Tibial artery (tissue), 4 donors: ENCODE results near the gene SIDT2.

Experiments
- DNase-seq, 2 donors: peaks; one replicate each; pipeline ENCODE4 v3.0.0-alpha.2; 2019
- H3K27ac ChIP-seq, 2 donors: fragments of 200-600 bp; sonication (generic) in 1 of 2; 1 replicate in 1 of 2; 2 replicates in 1 of 2; pipeline ENCODE4 v1.5.1; 2018 to 2019; ENCODE audit warnings: mild to moderate bottlenecking in 1 of 2
- H3K27me3 ChIP-seq, 2 donors: fragments of 200-600 bp; sonication (generic) in 1 of 2; one replicate each; pipeline versions ENCODE4 v1.5.1 to v1.6.0; 2016 to 2019
- H3K36me3 ChIP-seq, 3 donors: fragments of 200-600 bp; sonication (generic) in 2 of 3; one replicate each; pipeline ENCODE4 v1.5.1; 2016 to 2019; ENCODE audit warnings: mild to moderate bottlenecking in 2 of 3
- H3K4me1 ChIP-seq, 4 donors: fragments of 200-600 bp; sonication (generic) in 2 of 4; 1 replicate in 3 of 4; 2 replicates in 1 of 4; pipeline ENCODE4 v1.5.1; 2016 to 2019
- H3K4me3 ChIP-seq, 2 donors: fragments of 200-600 bp; sonication (generic) in 1 of 2; 1 replicate in 1 of 2; 2 replicates in 1 of 2; pipeline ENCODE4 v1.5.1; 2018 to 2019; ENCODE audit warnings: mild to moderate bottlenecking in 2 of 2
- H3K9me3 ChIP-seq, 3 donors: fragments of 200-600 bp; sonication (generic) in 1 of 3; one replicate each; pipeline ENCODE4 v1.5.1; 2016 to 2019
- CTCF ChIP-seq, 2 experiments: fragments of 200-600 bp in 1 of 2; fragments of 450-650 bp in 1 of 2; IDR thresholded peaks; one replicate each; pipeline ENCODE4 v1.5.1; 2017 to 2019; ENCODE audit warnings: antibody characterized with exemption in 2 of 2, mild to moderate bottlenecking in 1 of 2, moderate library complexity in 1 of 2
- intact Hi-C: fragments of 100-400 bp; cut with DNase I; formaldehyde crosslinking; loops from one replicate; pipeline ENCODE4 v1.15.0; 2023; ENCODE audit warnings: low total_unique reads

The SIDT2 gene

GRCh38 chr11:117219001-117219400, 40.5 kb downstream of the SIDT2 start:
- Histone ChIP-seq H3K9me3 (no peaks in the 10 kb centered on the region), H3K4me3 (no peak overlapping the region), H3K36me3 (peaks cover 0 to 28% (median 16%) of the 10 kb centered on the region in 3 donors), H3K27ac (peak overlapping the region; percentile 88 to 91), H3K4me1 (peaks cover 0 to 83% (median 76%) of the 10 kb centered on the region in 4 donors), H3K27me3 (no peaks in the 10 kb centered on the region)
- no peak for TF ChIP-seq CTCF (IDR thresholded peaks at IDR 0.05)
- intact Hi-C loops = no loop called here
- peak in 1 of 2 donors; percentile 65 for DNase-seq

- H3K27ac ChIP-seq = peak overlapping the region; percentile 88 to 91
- TF ChIP-seq CTCF (IDR thresholded peaks at IDR 0.05) = no peak
- peaks cover 0 to 28% (median 12%) of the 10 kb centered on the region in 3 donors for H3K36me3 ChIP-seq
- H3K4me1 ChIP-seq = peaks cover 0 to 85% (median 76%) of the 10 kb centered on the region in 4 donors
- intact Hi-C loops = no loop called here
- peak in 1 of 2 donors; percentile 62 for DNase-seq
- no peaks in the 10 kb centered on the region for H3K9me3 ChIP-seq
- H3K27me3 ChIP-seq = no peaks in the 10 kb centered on the region
- H3K4me3 ChIP-seq = no peak overlapping the region
Observed at GRCh38 chr11:117219455-117219854, 40.9 kb downstream of the SIDT2 start.

- Histone ChIP-seq H3K4me1 (peaks cover 0 to 90% (median 76%) of the 10 kb centered on the region in 4 donors), H3K9me3 (no peaks in the 10 kb centered on the region), H3K36me3 (peaks cover 0 to 27% (median 12%) of the 10 kb centered on the region in 3 donors), H3K27me3 (no peaks in the 10 kb centered on the region), H3K4me3 (peak overlapping the region in 1 of 2 donors; percentile 38), H3K27ac (peak overlapping the region; percentile 88 to 91)
- DNase-seq = no peak
- intact Hi-C loops = loop anchor here (5.0 kb wide), 1 partner anchor 123 kb away; the partner anchor contains the start of gene SIK3
- no peak for TF ChIP-seq CTCF (IDR thresholded peaks at IDR 0.05)
Observed at GRCh38 chr11:117219995-117220394, 41.5 kb downstream of the SIDT2 start.

GRCh38 chr11:117220568-117220967, 42.0 kb downstream of the SIDT2 start:
- H3K4me3 ChIP-seq = peak overlapping the region; percentile 19 to 38
- H3K9me3 ChIP-seq = no peaks in the 10 kb centered on the region
- H3K36me3 ChIP-seq = peaks cover 0 to 32% (median 12%) of the 10 kb centered on the region in 3 donors
- DNase-seq = peak; percentile 85 to 95
- no peak for TF ChIP-seq CTCF (IDR thresholded peaks at IDR 0.05)
- H3K27me3 ChIP-seq = no peaks in the 10 kb centered on the region
- intact Hi-C loops = loop anchor here (5.0 kb wide), 1 partner anchor 123 kb away; the partner anchor contains the start of gene SIK3
- H3K27ac ChIP-seq = peak overlapping the region; percentile 88 to 91
- H3K4me1 ChIP-seq = peaks cover 0 to 95% (median 76%) of the 10 kb centered on the region in 4 donors

- TF ChIP-seq CTCF (IDR thresholded peaks at IDR 0.05) = no peak
- Histone ChIP-seq H3K36me3 (peaks cover 0 to 36% (median 12%) of the 10 kb centered on the region in 3 donors), H3K9me3 (no peaks in the 10 kb centered on the region), H3K27ac (peak overlapping the region; percentile 88 to 91), H3K27me3 (no peaks in the 10 kb centered on the region), H3K4me3 (peak overlapping the region; percentile 19 to 38), H3K4me1 (peaks cover 0 to 94% (median 75%) of the 10 kb centered on the region in 4 donors)
- intact Hi-C loops = loop anchor here (5.0 kb wide), 1 partner anchor 124 kb away; the partner anchor contains the start of gene SIK3
- peak; percentile 58 to 91 for DNase-seq
Observed at GRCh38 chr11:117220999-117221774, 42.6 kb downstream of the SIDT2 start.
